Eye (tissue), 1 donor: Measurements from ENCODE around the gene ZNF512B.
"Not testable (repeated sequence)": the region's sequence is repeated elsewhere in the genome, so short reads cannot be mapped to it uniquely, and the experiment has no call there.

Experiments
- DNase-seq: peaks from one replicate; pipeline ENCODE4 v3.0.0-alpha.2; 2015

ZNF512B gene

DNA sequence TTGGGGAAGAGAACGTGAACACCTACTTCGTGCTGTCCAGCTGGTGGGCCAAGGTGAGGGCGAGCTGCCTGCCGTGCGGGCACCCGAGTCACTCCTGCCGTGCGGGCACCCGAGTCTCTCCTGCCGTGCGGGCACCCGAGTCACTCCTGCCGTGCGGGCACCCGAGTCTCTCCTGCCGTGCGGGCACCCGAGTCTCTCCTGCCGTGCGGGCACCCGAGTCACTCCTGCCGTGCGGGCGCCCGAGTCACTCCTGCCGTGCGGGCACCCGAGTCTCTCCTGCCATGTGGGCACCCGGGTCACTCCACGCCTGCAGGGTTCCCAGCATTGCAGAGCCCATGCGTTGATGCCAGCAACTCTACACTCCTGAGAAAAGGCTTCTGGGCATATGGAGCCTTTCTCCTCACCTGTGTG, 40.3 kb downstream of the ZNF512B start:
- not testable (repeated sequence) for DNase-seq

DNA sequence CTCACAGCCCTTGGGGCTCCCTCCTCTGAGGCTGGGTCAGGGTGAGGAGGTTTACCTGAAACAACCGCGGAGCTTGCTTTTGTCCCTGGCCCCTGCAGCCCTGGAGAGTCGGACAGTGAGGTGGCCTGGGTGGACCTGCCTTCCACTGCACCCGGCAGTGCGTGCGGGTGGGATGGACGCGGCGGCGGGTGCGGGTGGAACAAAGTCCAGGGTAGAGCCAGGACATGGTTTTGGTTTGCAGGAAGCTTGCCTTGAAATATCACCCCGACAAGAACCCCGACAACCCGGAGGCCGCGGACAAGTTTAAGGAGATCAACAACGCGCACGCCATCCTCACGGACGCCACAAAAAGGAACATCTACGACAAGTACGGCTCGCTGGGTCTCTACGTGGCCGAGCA, 40.7 kb downstream of the ZNF512B start:
- no peak for DNase-seq

DNA sequence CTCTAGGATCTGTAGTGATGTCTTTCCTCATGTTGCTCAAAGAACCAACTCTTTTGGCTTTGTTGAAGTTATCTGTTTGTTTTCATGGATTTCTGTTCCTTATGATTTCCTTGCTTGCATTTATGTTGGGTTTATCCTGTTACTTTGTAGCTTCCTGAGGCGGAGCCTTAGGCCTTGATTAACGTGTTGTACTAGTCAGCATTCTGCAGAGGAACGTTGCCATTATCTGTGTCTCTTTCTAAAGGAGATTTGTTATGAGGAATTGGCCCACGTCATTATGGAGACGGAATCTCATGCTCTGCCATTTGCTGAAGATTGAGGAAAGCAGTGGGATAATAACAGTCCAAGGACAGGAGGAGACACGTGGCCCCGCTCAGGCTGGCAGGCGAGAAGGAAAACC, 43.4 kb downstream of the ZNF512B start:
- DNase-seq = no peak

DNA sequence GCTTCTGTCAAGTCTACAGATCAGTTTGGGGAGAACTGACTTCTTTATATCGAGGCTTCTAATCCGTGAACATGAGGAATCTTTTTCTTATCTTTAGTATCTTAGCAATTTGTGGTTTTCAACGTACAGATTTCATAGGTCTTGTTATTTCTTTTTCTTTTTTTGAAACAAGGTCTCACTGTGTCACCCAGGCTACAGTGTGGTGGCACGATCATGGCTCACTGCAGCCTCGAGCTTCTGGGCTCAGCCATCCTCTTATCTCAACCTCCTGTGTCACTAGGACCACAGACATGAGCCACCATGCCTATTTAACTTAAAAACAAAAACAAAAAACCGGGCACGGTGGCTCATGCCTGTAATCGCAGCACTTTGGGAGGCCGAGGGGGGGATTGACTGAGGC, 45.5 kb downstream of the ZNF512B start:
- DNase-seq = no peak

DNA sequence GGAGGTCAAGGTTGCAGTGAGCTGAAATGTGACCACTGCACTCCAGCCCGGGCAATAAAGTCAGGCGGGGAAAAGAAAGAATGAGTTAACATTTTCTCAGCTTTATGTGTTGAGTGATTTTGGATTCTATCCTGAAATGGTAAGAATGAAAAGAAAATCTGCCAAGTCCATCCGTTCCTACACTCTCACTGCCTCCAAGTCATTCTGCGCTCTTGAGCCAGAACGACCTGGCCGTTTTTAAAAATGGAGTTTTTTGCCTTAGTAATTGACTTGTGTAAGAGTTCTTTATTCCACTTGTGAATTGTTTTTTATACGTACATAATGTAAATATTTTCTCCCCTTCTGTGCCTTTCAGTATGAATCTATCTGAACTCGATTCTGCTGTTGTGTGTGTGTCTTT, 46.1 kb downstream of the ZNF512B start:
- no peak for DNase-seq

GRCh38 chr20:63920226-63920625, 49.5 kb downstream of the ZNF512B start:
- DNase-seq = no peak

GRCh38 chr20:63919130-63919529, 50.6 kb downstream of the ZNF512B start:
- no peak for DNase-seq

- DNase-seq = no peak
Measured at GRCh38 chr20:63917811-63918210, 51.9 kb downstream of the ZNF512B start.

DNA sequence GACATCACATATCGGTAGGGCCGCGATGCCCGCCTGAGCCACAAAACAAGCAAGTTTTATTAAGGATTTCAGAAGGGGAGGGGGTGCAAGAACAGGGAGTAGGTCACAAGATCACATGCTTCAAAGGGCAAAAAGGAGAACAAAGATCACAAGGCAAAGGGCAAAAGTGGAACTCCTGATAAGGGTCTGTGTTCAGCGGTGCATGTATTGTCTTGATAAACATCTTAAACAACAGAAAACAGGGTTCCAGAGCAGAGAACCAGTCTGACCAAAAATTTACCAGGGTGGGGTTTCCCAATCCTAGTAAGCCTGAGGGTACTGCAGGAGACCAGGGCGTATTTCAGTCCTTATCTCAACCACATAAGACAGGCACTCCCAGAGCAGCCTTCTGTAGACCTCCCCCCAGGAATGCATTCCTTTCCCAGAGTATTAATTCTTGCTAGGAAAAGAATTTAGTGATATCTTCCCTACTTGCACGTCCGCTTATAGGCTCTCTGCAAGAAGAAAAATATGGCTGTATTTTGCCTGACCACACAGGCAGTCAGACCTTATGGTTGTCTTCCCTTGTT, 53.3 kb downstream of the ZNF512B start:
- not testable (repeated sequence) for DNase-seq

DNA sequence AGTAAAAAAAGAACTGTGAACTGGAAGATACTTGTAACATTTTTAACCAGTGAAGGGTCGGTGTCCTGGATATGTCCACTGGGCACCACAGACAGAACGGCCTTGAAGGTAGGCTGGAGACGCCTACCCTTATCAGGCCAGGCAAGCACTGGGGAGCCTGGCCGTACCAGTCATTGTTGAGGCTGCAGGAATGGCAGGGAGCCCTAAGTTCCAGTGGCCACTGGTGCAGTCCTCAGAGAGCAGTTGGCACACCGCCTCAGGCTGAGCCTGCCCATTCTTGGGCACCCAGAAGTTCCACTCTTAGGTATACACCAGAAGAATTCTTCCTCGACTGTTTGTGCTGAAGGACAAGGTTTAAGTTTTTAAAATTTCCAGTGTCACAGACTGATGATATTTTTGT, 54.3 kb downstream of the ZNF512B start:
- DNase-seq = no peak

- DNase-seq = no peak
Measured at GRCh38 chr20:63913768-63914167, 56.0 kb downstream of the ZNF512B start.

- DNase-seq = peak; percentile 14
Measured at GRCh38 chr20:63911176-63911575, 58.6 kb downstream of the ZNF512B start.

- no peak for DNase-seq
Measured at GRCh38 chr20:63908008-63908682, 61.6 kb downstream of the ZNF512B start.
